BE2C (cell line): ENCODE data around the gene MYT1.

Experiments
- DNase-seq: peaks from one replicate; pipeline ENCODE4 v3.0.0-alpha.2; 2020
- H3K27me3 ChIP-seq: fragments of 250-450 bp; sonication (Bioruptor Pico); 2 replicates; pipeline ENCODE4 v1.5.1; 2020; ENCODE audit warnings: mild to moderate bottlenecking
- H3K36me3 ChIP-seq: fragments of 250-450 bp; sonication (Bioruptor Pico); 2 replicates; pipeline ENCODE4 v1.5.1; 2020; ENCODE audit warnings: mild to moderate bottlenecking
- H3K4me1 ChIP-seq: fragments of 250-450 bp; sonication (Bioruptor Pico); 2 replicates; pipeline ENCODE4 v1.5.1; 2020
- H3K4me3 ChIP-seq: 2 replicates; pipeline ENCODE4 v1.5.1; 2011; ENCODE audit warnings: low read depth, low read length
- H3K9me3 ChIP-seq: fragments of 250-450 bp; sonication (Bioruptor Pico); 2 replicates; pipeline ENCODE4 v1.5.1; 2020
- TF ChIP-seq, protein P1 (sequence below): IDR thresholded peaks from 2 replicates; pipeline ENCODE4 v1.5.1; 2012; ENCODE audit warnings: mild to moderate bottlenecking, low read depth, low read length

The MYT1 gene

DNA sequence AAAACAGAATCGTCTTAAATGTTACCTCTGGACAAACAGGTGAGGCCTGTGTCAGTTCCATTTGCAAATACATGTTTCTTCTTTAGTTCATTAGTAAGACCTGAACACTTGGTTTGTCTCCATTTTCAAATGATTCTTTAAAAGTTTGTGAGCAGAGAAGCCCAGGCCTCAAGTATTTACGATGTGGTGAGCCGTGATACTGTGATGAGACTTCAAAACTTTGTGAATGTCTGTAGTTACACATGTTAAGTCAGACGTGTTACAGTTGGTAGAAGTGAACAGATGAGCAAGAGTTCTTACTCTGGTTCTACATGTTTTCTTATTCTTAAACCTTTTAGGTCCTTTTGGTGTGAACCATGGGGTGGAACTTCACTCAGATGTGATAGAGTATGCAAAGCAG is 99.8 kb downstream of the MYT1 start:
- Histone ChIP-seq H3K27me3 (no peaks in the 10 kb centered on the region), H3K9me3 (no peaks in the 10 kb centered on the region; the same call in 1 of the 2 replicates), H3K4me1 (no peaks in the 10 kb centered on the region), H3K4me3 (no peak overlapping the region), H3K36me3 (peaks cover 16% of the 10 kb centered on the region)
- TF ChIP-seq, protein P1, sequence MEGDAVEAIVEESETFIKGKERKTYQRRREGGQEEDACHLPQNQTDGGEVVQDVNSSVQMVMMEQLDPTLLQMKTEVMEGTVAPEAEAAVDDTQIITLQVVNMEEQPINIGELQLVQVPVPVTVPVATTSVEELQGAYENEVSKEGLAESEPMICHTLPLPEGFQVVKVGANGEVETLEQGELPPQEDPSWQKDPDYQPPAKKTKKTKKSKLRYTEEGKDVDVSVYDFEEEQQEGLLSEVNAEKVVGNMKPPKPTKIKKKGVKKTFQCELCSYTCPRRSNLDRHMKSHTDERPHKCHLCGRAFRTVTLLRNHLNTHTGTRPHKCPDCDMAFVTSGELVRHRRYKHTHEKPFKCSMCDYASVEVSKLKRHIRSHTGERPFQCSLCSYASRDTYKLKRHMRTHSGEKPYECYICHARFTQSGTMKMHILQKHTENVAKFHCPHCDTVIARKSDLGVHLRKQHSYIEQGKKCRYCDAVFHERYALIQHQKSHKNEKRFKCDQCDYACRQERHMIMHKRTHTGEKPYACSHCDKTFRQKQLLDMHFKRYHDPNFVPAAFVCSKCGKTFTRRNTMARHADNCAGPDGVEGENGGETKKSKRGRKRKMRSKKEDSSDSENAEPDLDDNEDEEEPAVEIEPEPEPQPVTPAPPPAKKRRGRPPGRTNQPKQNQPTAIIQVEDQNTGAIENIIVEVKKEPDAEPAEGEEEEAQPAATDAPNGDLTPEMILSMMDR: no peak
- DNase-seq: no peak

DNA sequence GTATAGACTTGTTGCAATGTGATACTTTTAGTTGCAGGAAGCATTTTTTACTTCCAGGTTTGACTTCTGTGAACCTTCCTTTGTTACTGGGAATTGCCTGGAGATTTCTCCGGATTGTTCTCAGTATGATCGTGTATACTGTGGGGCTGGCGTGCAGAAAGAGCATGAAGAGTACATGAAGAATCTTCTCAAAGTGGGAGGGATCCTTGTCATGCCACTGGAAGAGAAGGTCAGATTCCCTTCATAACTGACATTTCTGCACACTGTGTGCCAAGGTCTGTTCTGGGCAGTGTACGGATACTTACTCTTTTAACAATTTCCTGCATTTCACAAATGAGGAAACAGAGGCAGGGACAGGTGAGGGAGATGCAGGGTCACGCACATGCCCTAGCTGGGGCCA is 100.9 kb downstream of the MYT1 start:
- TF ChIP-seq, protein P1: no peak
- H3K4me3 ChIP-seq: no peak overlapping the region
- no peak for DNase-seq
- H3K9me3 ChIP-seq: no peaks in the 10 kb centered on the region; the same call in none of the 2 replicates
- no peaks in the 10 kb centered on the region for H3K4me1 ChIP-seq
- peaks cover 16% of the 10 kb centered on the region for H3K36me3 ChIP-seq
- no peaks in the 10 kb centered on the region for H3K27me3 ChIP-seq

DNA sequence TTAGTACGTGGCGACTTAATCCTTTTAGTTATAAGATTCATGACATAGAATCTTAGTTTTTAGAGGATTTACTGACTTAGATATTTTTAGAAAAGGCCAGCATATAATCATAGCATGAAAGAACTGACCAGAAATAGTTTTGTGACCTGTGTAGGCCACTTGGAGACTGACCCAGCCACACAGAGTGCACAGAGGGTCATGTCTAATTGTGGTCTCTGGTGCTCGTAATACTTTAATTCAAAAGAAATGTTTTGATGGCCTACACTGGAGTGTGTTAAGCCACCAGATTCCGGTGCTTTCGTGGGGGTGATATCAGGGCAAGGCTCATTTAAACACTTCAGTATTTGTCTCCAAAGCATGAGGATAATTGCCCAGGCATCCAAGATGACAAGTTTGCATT is 102.7 kb downstream of the MYT1 start:
- Histone ChIP-seq H3K4me1 (no peaks in the 10 kb centered on the region), H3K9me3 (no peaks in the 10 kb centered on the region; the same call in none of the 2 replicates), H3K4me3 (no peak overlapping the region), H3K36me3 (peaks cover 16% of the 10 kb centered on the region), H3K27me3 (no peaks in the 10 kb centered on the region)
- DNase-seq: no peak
- TF ChIP-seq, protein P1: no peak

DNA sequence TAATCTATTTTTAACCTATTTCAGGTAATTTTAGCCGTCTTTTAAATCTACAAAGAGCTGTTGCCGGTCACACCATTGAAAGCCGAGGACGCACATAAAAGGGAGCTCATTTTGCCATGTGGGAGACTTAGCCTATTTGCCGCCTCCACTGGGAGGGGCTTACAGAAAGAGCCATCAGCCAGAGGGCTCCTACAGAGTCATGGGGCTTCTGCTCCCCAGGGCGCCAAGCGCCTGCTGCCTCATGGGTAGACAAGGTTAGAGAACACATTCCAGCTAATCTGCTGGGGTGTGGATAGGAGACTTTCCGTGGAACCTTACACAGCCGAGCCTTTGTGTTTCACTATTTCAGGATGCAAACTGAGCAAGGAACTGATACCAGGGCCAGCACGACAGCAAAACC is 103.9 kb downstream of the MYT1 start:
- TF ChIP-seq, protein P1: no peak
- no peak for DNase-seq
- Histone ChIP-seq H3K4me1 (no peaks in the 10 kb centered on the region), H3K9me3 (no peaks in the 10 kb centered on the region; the same call in none of the 2 replicates), H3K36me3 (peaks cover 21% of the 10 kb centered on the region), H3K4me3 (no peak overlapping the region), H3K27me3 (no peaks in the 10 kb centered on the region)

DNA sequence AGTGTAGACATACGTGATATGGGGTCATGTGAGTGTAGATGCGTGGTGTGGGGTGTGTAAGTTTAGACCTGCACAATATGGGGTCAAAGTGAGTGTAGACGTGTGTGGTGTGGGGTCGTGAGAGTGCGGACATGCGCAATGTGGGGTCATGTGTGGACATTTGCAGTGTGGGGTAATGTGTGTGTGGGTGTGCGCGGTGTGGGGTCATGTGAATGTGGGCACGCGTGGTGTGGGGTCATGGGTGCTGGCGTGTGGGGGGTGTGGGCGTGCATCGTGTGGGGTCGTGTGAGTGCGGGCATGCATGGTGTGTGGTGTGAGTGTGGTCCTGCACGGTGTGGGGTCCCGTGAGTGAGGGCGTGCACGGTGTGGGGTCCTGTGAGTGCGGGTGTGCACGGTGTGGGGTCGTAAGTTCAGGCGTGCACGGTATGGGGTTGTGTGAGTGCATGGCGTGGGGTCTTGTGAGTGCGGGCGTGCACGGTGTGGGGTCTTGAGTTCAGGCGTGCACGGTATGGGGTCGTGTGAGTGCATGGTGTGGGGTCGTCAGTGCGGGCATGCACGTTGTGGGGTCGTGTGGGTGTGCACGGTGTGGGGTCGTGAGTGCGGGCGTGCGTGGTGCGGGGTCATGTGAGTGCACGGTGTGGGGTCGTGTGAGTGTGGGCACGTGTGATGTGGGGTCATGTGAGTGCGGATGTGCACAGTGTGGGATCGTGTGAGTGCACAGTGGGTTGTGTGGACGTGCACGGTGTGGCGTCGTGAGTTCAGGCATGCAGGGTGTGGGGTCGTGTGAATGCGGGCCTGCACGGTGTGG is 105.6 kb downstream of the MYT1 start:
- DNase-seq: no peak
- no peaks in the 10 kb centered on the region for H3K4me1 ChIP-seq
- no peaks in the 10 kb centered on the region for H3K27me3 ChIP-seq
- H3K9me3 ChIP-seq: no peaks in the 10 kb centered on the region; the same call in none of the 2 replicates
- TF ChIP-seq, protein P1: no peak
- H3K4me3 ChIP-seq: no peak overlapping the region
- peaks cover 26% of the 10 kb centered on the region for H3K36me3 ChIP-seq

DNA sequence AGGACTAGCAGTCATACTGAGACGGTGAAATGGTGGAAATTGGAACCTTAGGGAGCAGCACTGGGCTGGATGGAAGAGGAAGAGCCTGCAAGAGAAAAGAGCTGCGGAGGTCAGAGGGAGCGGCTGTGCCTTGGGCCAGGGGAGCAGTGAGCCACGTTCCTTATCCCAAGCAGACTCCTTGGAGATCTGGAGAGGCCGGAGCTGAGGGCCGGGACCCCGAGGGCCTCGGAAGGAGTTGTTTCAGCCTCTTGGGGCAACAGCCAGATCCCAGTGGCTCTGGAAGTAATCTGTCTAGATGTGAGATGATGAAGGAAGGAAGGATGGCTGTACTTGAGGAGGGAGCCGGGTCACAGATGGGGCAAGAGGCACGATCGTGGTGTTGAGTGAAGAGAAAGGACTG is 107.4 kb downstream of the MYT1 start:
- Histone ChIP-seq H3K9me3 (no peaks in the 10 kb centered on the region; the same call in none of the 2 replicates), H3K36me3 (peaks cover 23% of the 10 kb centered on the region), H3K4me3 (no peak overlapping the region), H3K4me1 (no peaks in the 10 kb centered on the region), H3K27me3 (no peaks in the 10 kb centered on the region)
- DNase-seq: no peak
- TF ChIP-seq, protein P1: no peak
